Measurements from ENCODE around the gene CABP7.
A peak's percentile ranks its signal among the peaks of the same experiment; 100 is the strongest.

The CABP7 gene

DNA sequence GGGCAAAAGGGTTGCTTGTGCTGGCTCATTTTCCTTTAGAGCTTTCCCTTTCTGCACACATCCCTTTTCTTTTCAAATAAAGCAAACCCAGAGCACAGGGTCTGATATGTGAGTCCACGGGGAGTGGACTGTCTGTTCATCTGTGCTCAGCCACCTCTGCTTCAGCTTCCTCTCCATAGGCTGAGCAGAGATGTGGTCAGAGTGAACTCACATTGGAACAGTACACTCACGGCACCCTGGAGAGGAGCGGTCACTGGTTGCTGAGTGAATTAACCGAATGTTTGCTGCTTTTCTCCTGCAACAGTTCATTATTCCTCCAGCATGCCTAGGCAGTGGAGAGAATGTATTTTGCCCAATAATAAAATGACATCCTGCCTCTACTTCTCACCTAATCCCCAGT lies 36.3 kb upstream of the CABP7 start:
- no peaks in the 10 kb centered on the region for H3K4me1 ChIP-seq (ENCODE audit: control insufficient read depth in 1 of 2, insufficient read depth in 1 of 2, low read depth in 1 of 2, low read length in 1 of 2)
- no peak overlapping the region for H3K27ac ChIP-seq
- no peak overlapping the region for H3K4me3 ChIP-seq (ENCODE audit: low read depth in 1 of 2, low read length in 1 of 2)
- peaks cover 60% of the 10 kb centered on the region for H3K36me3 ChIP-seq
- TF ChIP-seq, protein P1, sequence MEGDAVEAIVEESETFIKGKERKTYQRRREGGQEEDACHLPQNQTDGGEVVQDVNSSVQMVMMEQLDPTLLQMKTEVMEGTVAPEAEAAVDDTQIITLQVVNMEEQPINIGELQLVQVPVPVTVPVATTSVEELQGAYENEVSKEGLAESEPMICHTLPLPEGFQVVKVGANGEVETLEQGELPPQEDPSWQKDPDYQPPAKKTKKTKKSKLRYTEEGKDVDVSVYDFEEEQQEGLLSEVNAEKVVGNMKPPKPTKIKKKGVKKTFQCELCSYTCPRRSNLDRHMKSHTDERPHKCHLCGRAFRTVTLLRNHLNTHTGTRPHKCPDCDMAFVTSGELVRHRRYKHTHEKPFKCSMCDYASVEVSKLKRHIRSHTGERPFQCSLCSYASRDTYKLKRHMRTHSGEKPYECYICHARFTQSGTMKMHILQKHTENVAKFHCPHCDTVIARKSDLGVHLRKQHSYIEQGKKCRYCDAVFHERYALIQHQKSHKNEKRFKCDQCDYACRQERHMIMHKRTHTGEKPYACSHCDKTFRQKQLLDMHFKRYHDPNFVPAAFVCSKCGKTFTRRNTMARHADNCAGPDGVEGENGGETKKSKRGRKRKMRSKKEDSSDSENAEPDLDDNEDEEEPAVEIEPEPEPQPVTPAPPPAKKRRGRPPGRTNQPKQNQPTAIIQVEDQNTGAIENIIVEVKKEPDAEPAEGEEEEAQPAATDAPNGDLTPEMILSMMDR (IDR thresholded peaks at IDR 0.05) = no peak
- no peaks in the 10 kb centered on the region for H3K9me3 ChIP-seq
- no peaks in the 10 kb centered on the region for H3K27me3 ChIP-seq

DNA sequence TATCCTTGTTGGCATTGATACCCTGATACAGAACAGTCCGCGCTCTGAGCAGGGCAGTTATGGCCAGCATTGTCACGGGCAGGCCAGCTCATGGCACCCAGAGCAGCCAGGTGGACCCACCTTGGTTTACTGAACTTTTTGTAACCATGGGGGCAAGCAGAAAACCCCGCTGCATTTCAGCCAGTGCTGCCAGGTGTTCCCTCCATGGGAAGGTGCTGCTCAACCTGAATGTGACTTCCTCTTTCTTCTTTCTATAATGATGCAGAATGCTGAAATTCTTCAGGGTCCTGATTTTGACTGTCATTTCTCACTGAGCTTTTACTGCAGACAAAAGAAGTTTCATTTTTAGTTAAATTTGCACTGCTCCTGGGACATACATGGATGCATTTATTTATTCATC lies 35.6 kb upstream of the CABP7 start:
- peaks cover 53% of the 10 kb centered on the region for H3K36me3 ChIP-seq
- H3K27me3 ChIP-seq = no peaks in the 10 kb centered on the region

DNA sequence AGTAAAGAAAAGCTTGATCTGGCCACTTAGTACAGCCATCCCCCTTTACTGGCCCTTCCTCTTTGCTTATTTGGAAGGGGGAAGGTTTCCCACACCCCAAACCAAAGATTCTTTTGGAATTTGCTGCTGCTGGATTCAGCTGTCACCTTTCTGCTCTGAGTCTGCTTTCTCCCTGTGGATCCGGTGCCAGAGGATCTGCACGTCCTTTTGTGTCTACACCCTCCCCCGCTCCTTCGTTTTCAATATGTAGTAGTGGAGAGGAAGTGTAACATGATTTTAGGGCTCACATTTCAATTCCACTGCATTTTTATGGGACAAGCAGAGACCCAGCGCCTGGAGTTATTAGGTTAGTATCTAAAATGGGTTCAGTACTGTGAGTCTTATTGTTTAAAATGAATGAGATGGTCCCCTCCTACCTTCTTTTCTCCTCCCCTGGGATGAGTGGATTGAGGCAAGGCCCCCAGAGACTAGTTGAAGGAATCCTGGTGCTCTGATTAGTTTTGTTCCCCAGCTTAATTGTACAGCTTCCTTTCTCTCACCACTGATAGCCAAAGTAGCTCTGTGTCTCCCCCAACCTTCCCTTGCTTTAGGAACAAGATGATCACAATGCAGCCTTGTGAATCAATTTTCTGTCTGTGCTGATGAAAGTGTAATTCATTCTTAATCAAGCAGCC lies 30.5 kb upstream of the CABP7 start:
- H3K27ac ChIP-seq = no peak overlapping the region
- H3K4me3 ChIP-seq (ENCODE audit: low read depth in 1 of 2, low read length in 1 of 2) = no peak overlapping the region
- H3K4me1 ChIP-seq (ENCODE audit: control insufficient read depth in 1 of 2, insufficient read depth in 1 of 2, low read depth in 1 of 2, low read length in 1 of 2) = no peaks in the 10 kb centered on the region
- no peaks in the 10 kb centered on the region for H3K9me3 ChIP-seq
- H3K36me3 ChIP-seq = peaks cover 28% of the 10 kb centered on the region
- TF ChIP-seq, protein P1 (IDR thresholded peaks at IDR 0.05) = no peak
- H3K27me3 ChIP-seq = no peaks in the 10 kb centered on the region

More for the DNA sequence above, 35.6 kb upstream of the CABP7 start:
- TF ChIP-seq, protein P1 (IDR thresholded peaks at IDR 0.05) = no peak
- H3K4me1 ChIP-seq (ENCODE audit: control insufficient read depth in 1 of 2, insufficient read depth in 1 of 2, low read depth in 1 of 2, low read length in 1 of 2) = no peaks in the 10 kb centered on the region
- H3K4me3 ChIP-seq (ENCODE audit: low read depth in 1 of 2, low read length in 1 of 2) = no peak overlapping the region
- no peaks in the 10 kb centered on the region for H3K9me3 ChIP-seq
- H3K27ac ChIP-seq = no peak overlapping the region

DNA sequence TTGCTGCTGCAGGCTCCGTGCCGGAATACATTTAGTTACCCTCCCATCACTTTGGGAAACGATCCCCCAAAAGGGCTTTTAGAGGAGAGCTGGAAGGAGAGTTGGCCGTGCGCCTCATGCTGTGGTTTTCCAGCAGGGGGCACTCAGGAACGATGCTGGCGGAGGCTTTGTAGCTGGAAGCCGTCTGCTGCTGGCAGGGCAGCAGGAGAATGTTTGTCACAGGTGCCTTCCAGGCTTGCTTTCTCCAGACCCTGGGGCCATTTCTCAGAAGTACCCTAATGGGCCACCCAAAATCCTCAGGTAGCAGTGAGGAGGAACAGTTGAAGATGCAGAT lies 30.0 kb upstream of the CABP7 start:
- H3K36me3 ChIP-seq = peaks cover 33% of the 10 kb centered on the region
- no peaks in the 10 kb centered on the region for H3K27me3 ChIP-seq
- no peaks in the 10 kb centered on the region for H3K4me1 ChIP-seq (ENCODE audit: control insufficient read depth in 1 of 2, insufficient read depth in 1 of 2, low read depth in 1 of 2, low read length in 1 of 2)
- H3K4me3 ChIP-seq (ENCODE audit: low read depth in 1 of 2, low read length in 1 of 2) = no peak overlapping the region
- no peaks in the 10 kb centered on the region for H3K9me3 ChIP-seq
- no peak overlapping the region for H3K27ac ChIP-seq
- TF ChIP-seq, protein P1 (IDR thresholded peaks at IDR 0.05) = peak; percentile 61

DNA sequence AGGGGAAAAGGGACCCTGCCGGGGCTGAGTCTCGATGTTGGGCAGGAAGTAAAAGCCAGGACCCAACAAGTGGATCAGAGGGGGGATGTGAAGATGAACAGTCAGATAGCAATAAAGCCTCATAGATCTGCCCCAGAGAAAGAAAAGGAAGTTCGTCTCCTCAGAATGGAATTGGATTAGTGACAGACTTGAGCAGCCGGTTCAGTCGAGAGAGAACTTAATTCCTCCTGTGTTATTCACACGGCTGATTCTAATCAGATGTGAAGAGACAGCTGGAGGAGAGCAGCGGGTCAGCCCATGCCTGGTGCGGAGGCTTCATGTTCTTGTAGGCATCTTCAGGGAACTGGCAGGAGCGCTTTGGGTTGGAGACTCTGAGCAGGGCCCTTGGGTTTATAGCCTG lies 29.3 kb upstream of the CABP7 start:
- Histone ChIP-seq H3K4me3 (ENCODE audit: low read depth in 1 of 2, low read length in 1 of 2) (no peak overlapping the region), H3K27ac (no peak overlapping the region), H3K27me3 (no peaks in the 10 kb centered on the region), H3K9me3 (no peaks in the 10 kb centered on the region), H3K4me1 (ENCODE audit: control insufficient read depth in 1 of 2, insufficient read depth in 1 of 2, low read depth in 1 of 2, low read length in 1 of 2) (no peaks in the 10 kb centered on the region), H3K36me3 (peaks cover 39% of the 10 kb centered on the region)
- TF ChIP-seq, protein P1 (IDR thresholded peaks at IDR 0.05) = no peak

Measured in neutrophil (primary cell).